ENCODE results near the gene SLC25A33.

GRCh38 chr1:9569267-9569666 is 30.0 kb downstream of the SLC25A33 start:
- no peak for TF ChIP-seq CTCF (IDR thresholded peaks at IDR 0.05)
- no peak for TF ChIP-seq POLR2A (IDR thresholded peaks at IDR 0.05)

Measured in right lobe of liver (tissue), 4 donors.